K562 (cell line): Measurements from ENCODE around the gene CAGE1. TPM values are rescaled to one million over a fixed set of nuclear protein-coding genes. Genes with fewer than 3 reads are reported as not detected.
"Not testable (repeated sequence)": the region's sequence is repeated elsewhere in the genome, so short reads cannot be mapped to it uniquely, and the experiment has no call there.

Source experiments
- ATAC-seq: fragments of 200-7000 bp; cut with Tn5 transposase; 3 replicates; pipeline ENCODE4 v1.9.1; 2020; ENCODE audit warnings: moderate library complexity
- BruUV-seq: library from RNA; stranded (reverse); fragments of 400-500 nt; replicated peaks from 2 replicates; lab custom pipeline; 2021; lab: Mats Ljungman, UMichigan
- CTCF ChIA-PET: fragments of 300-600 bp; formaldehyde crosslinking; extraction: SDS; loops from one replicate; lab custom pipeline; 2021; ENCODE audit warnings: low intra/inter-chr PET ratio; lab: Yijun Ruan, JAX
- POLR2A ChIA-PET: fragments of 300-600, 350-650 bp; sonication (Branson Sonifier 250); formaldehyde crosslinking; extraction: SDS; loops from one replicate; lab custom pipeline; 2021; ENCODE audit warnings: antibody characterized with exemption, inconsistent platforms; lab: Yijun Ruan, JAX
- DNase-seq, 4 experiments: peaks; one replicate each; pipeline versions ENCODE4 v3.0.0 to v3.0.0-alpha.2; 2011 to 2018; ENCODE audit warnings: low spot score in 3 of 4, mixed read lengths in 3 of 4; ENCODE audit errors: extremely low read depth in 1 of 4
- FAIRE-seq: peaks from 2 replicates; lab custom pipeline; 2011; peaks lifted over from hg19 to GRCh38; lab: Jason Lieb, UNC
- H2AFZ ChIP-seq: 2 replicates; pipeline ENCODE4 v1.6.0; 2011; ENCODE audit warnings: low read depth, low read length, control low read depth, inconsistent platforms
- H3K27ac ChIP-seq: fragments of 200-600 bp; 3 replicates; pipeline ENCODE4 v1.8.0; 2011; ENCODE audit warnings: low read depth, mild to moderate bottlenecking, control low read depth, inconsistent platforms, low read length, moderate library complexity, mixed read lengths; ENCODE audit errors: extremely low read depth
- H3K27me3 ChIP-seq, 2 experiments: fragments of 300-600 bp in 1 of 2; 2 replicates in 1 of 2; 3 replicates in 1 of 2; pipeline versions ENCODE4 v1.6.0 to v1.8.0; 2011; ENCODE audit warnings: inconsistent platforms in 2 of 2, low read length in 2 of 2, mild to moderate bottlenecking in 1 of 2, mixed read lengths in 1 of 2, moderate library complexity in 1 of 2; ENCODE audit not compliant: control insufficient read depth in 2 of 2, insufficient read depth in 2 of 2
- H3K36me3 ChIP-seq: fragments of 300-600 bp; 3 replicates; pipeline ENCODE4 v1.8.0; 2011; ENCODE audit warnings: mild to moderate bottlenecking, low read length, inconsistent platforms; ENCODE audit not compliant: control insufficient read depth, insufficient read depth
- H3K4me1 ChIP-seq, 2 experiments: fragments of 200-600 bp in 1 of 2; replicated peaks in 1 of 2; 2 replicates in 1 of 2; 3 replicates in 1 of 2; pipeline versions ENCODE4 v1.5.1 to v1.8.0; 2011; ENCODE audit warnings: inconsistent platforms in 2 of 2, low read length in 2 of 2, mild to moderate bottlenecking in 1 of 2, mixed read lengths in 1 of 2, moderate library complexity in 1 of 2; ENCODE audit not compliant: control insufficient read depth in 2 of 2, insufficient read depth in 2 of 2
- H3K4me2 ChIP-seq: 2 replicates; pipeline ENCODE4 v1.6.1; 2011; ENCODE audit warnings: low read length, control low read depth, inconsistent platforms, mixed read lengths; ENCODE audit not compliant: insufficient read depth
- H3K4me3 ChIP-seq: fragments of 200-600 bp; sonication (generic), shearing (Covaris generic); 2 replicates; pipeline ENCODE4 v1.5.1; 2016; ENCODE audit warnings: control low read depth, inconsistent platforms
- H3K79me2 ChIP-seq: fragments of 200-600 bp; 3 replicates; pipeline ENCODE4 v1.8.0; 2011; ENCODE audit warnings: low read length, inconsistent platforms; ENCODE audit not compliant: control insufficient read depth, insufficient read depth
- H3K9ac ChIP-seq, 2 experiments: 2 replicates each; pipeline versions ENCODE4 v1.6.0 to v1.6.1; 2011; ENCODE audit warnings: low read depth in 2 of 2, low read length in 2 of 2, control low read depth in 1 of 2, inconsistent platforms in 1 of 2, mild to moderate bottlenecking in 1 of 2, mixed read lengths in 1 of 2; ENCODE audit not compliant: insufficient read depth in 1 of 2
- H3K9me1 ChIP-seq: one replicate; pipeline ENCODE4 v1.6.0; 2011; ENCODE audit warnings: inconsistent platforms, mild to moderate bottlenecking, low read length, moderate library complexity; ENCODE audit not compliant: control insufficient read depth, insufficient read depth
- H3K9me3 ChIP-seq: replicated peaks from 2 replicates; pipeline ENCODE4 v1.5.1; 2011; ENCODE audit warnings: low read depth, low read length, inconsistent platforms; ENCODE audit not compliant: control insufficient read depth, insufficient read depth
- H4K20me1 ChIP-seq: replicated peaks from 2 replicates; pipeline ENCODE4 v1.6.1; 2011; ENCODE audit warnings: low read length, inconsistent platforms, mixed read lengths; ENCODE audit not compliant: control insufficient read depth, insufficient read depth
- BRD9 ChIP-seq: fragments of 450-650 bp; IDR thresholded peaks from 2 replicates; pipeline ENCODE4 v1.6.1; 2018; ENCODE audit warnings: low read depth; ENCODE audit not compliant: partially characterized antibody
- BRF2 ChIP-seq: IDR thresholded peaks from 3 replicates; pipeline ENCODE4 v1.6.1; 2011; ENCODE audit warnings: borderline replicate concordance, mild to moderate bottlenecking; ENCODE audit not compliant: insufficient read length, insufficient read depth
- ESRRB ChIP-seq: fragments of 250-450 bp; sonication (Bioruptor Pico); IDR thresholded peaks from 2 replicates; pipeline ENCODE4 v1.5.0; 2020; ENCODE audit warnings: mild to moderate bottlenecking, moderate library complexity, borderline replicate concordance
- HNRNPUL1 ChIP-seq: fragments of 200-400 bp; formaldehyde crosslinking; IDR thresholded peaks from 2 replicates; pipeline ENCODE4 v1.6.1; 2017; ENCODE audit warnings: low read length
- NCOA2 ChIP-seq, 2 experiments: fragments of 450-650 bp; IDR thresholded peaks; 2 replicates each; pipeline ENCODE4 v1.6.1; 2018; ENCODE audit warnings: mild to moderate bottlenecking in 2 of 2, moderate library complexity in 1 of 2; ENCODE audit not compliant: partially characterized antibody in 2 of 2
- NFYB ChIP-seq: IDR thresholded peaks from 2 replicates; pipeline ENCODE4 v1.6.1; 2011; ENCODE audit warnings: mild to moderate bottlenecking, moderate library complexity; ENCODE audit not compliant: insufficient read length; ENCODE audit errors: extremely low read depth
- NR3C1 ChIP-seq: sonication (generic); formaldehyde crosslinking; IDR thresholded peaks from 2 replicates; pipeline ENCODE4 v1.8.1; 2022; ENCODE audit warnings: missing genetic modification reagents
- PTTG1 ChIP-seq: fragments of 450-650 bp; IDR thresholded peaks from 2 replicates; pipeline ENCODE4 v1.6.1; 2016; ENCODE audit warnings: low read depth, mild to moderate bottlenecking, missing genetic modification characterization, missing compliant biosample characterization
- SETDB1 ChIP-seq: IDR thresholded peaks from one replicate; pipeline ENCODE4 v1.6.1; 2012; ENCODE audit warnings: low read length, control low read depth, inconsistent platforms
- SMAD3 ChIP-seq: fragments of 450-650 bp; formaldehyde crosslinking; conservative IDR thresholded peaks from 2 replicates; pipeline ENCODE4 v1.4.0; 2020; ENCODE audit warnings: mild to moderate bottlenecking
- SREBF1 ChIP-seq: fragments of 150-350 bp; IDR thresholded peaks from 2 replicates; pipeline ENCODE4 v1.6.1; 2014; ENCODE audit warnings: antibody characterized with exemption, low read depth, low read length, borderline replicate concordance
- ZKSCAN3 ChIP-seq: fragments of 250-450 bp; sonication (Bioruptor Pico); IDR thresholded peaks from 2 replicates; pipeline ENCODE4 v1.4.0; 2020
- ZNF324 ChIP-seq: fragments of 250-450 bp; sonication (Bioruptor Pico); IDR thresholded peaks from 2 replicates; pipeline ENCODE4 v1.4.0; 2020; ENCODE audit warnings: mild to moderate bottlenecking
- ZNF561 ChIP-seq: fragments of 450-650 bp; formaldehyde crosslinking; conservative IDR thresholded peaks from 2 replicates; pipeline ENCODE4 v1.4.0; 2020; ENCODE audit warnings: mild to moderate bottlenecking, moderate library complexity
- ZSCAN29 ChIP-seq: fragments of 450-650 bp; IDR thresholded peaks from 2 replicates; pipeline ENCODE4 v1.6.1; 2017
- WGBS: fragments of 100-300 bp; shearing (Covaris generic); methylation state at CpG from one replicate; pipeline ENCODE4 v1.1.6; 2016; ENCODE audit warnings: low coverage, mixed read lengths; ENCODE audit not compliant: insufficient coverage; ENCODE audit errors: missing lambda C conversion rate; 5-methylcytosine and 5-hydroxymethylcytosine counted together
- in situ Hi-C: fragments of 300-500 bp; cut with MboI; formaldehyde crosslinking; loops from 4 replicates; pipeline ENCODE4 v1.15.0; 2018; ENCODE audit warnings: inconsistent platforms, mixed read lengths
- intact Hi-C: fragments of 100-400 bp; cut with micrococcal nuclease; formaldehyde crosslinking; loops from 2 replicates; pipeline ENCODE4 v1.14.2; 2022
- polyA plus RNA-seq, 8 experiments: library from polyadenylated mRNA; depleted of rRNA in 4 of 8; stranded (reverse) in 5 of 8; unstranded in 3 of 8; fragments of >200 nt; fragmentation: Nextera tagmentation in 2 of 8; fragmentation: Illumina TruSeq in 1 of 8; extraction: Ambion mirVana in 2 of 8; extraction: Trizol in 1 of 8; gene quantifications; 2 replicates each; pipeline versions ENCODE4 v1.2.1 to v1.2.3, GENCODE V29; 2011 to 2014; ENCODE audit warnings: inconsistent platforms in 1 of 8, missing spikeins in 1 of 8
- total RNA-seq, 7 experiments: library from RNA; depleted of rRNA in 6 of 7; stranded (reverse); fragments of >200 nt in 6 of 7; fragmentation: Illumina TruSeq in 2 of 7; extraction: Trizol in 2 of 7; gene quantifications; 2 replicates each; pipeline versions ENCODE4 v1.2.1 to v1.2.3, GENCODE V29; 2011 to 2021; ENCODE audit warnings: low replicate concordance in 1 of 7

The CAGE1 gene
- total and polyA plus RNA-seq, 9 of the 15 experiments (the other 6 are each of a cell fraction or from before 2014, with no cell fraction given), result 0.13 to 0.33 (median 0.18) TPM; not detected in 4

- in situ Hi-C loops, ATAC-seq, intact Hi-C loops, CTCF ChIA-PET, H3K4me2 ChIP-seq, H3K4me3 ChIP-seq, H4K20me1 ChIP-seq, DNase-seq, BruUV-seq, H3K27me3 ChIP-seq, FAIRE-seq, H3K9me1 ChIP-seq, H3K9ac ChIP-seq, H3K9me3 ChIP-seq, H3K27ac ChIP-seq, H3K36me3 ChIP-seq: not testable (repeated sequence)
- 80% methylated on average over 31 of the region's 34 CpGs for WGBS
- Histone ChIP-seq H3K4me1 (peaks cover 19 to 26% of the 10 kb centered on the region in 2 experiments; a peak in 4 of 5 replicates), H3K79me2 (peaks cover 27% of the 10 kb centered on the region), H2AFZ (peak overlapping the region; percentile 37)
- POLR2A ChIA-PET, result interaction anchor here (0.7 to 1.9 kb wide), 8 partner anchors 9 to 30 kb away, joined by 3 to 5 read pairs (median 3); no protein-coding TSS in a partner anchor
- TF ChIP-seq NFYB (peak; percentile 68), SREBF1 (0 out of 2 replicates have a peak, but pooled peaks have one; percentile 61)
Measured at GRCh38 chr6:7315087-7315947, 74.2 kb downstream of the CAGE1 start.

GRCh38 chr6:7314414-7314813, 75.1 kb downstream of the CAGE1 start:
- H3K9me3 ChIP-seq, result peaks cover 3% of the 10 kb centered on the region; the same call in 1 of the 2 replicates
- BruUV-seq, result no TSS peak
- no peak overlapping the region for H3K27ac ChIP-seq
- H3K36me3 ChIP-seq, result peaks cover 18% of the 10 kb centered on the region; the same call in 2 of the 3 replicates
- POLR2A ChIA-PET, result interaction anchor here (1.2 to 1.9 kb wide), 4 partner anchors 10 to 30 kb away, joined by 4 to 6 read pairs (median 5); no protein-coding TSS in a partner anchor
- H4K20me1 ChIP-seq, result no peaks in the 10 kb centered on the region; the same call in 1 of the 2 replicates
- CTCF ChIA-PET, result no interaction called here
- H3K27me3 ChIP-seq, result no peaks in the 10 kb centered on the region
- ATAC-seq, result no peak
- FAIRE-seq, result no peak
- in situ Hi-C loops, result no loop called here
- intact Hi-C loops, result no loop called here
- H3K4me2 ChIP-seq, result no peak overlapping the region
- DNase-seq, result no peak
- peak overlapping the region in 1 of 2 experiments; percentile 73; a peak in 1 of 4 replicates for H3K9ac ChIP-seq
- H3K4me3 ChIP-seq, result no peak overlapping the region
- no peaks in the 10 kb centered on the region for H3K9me1 ChIP-seq
- WGBS, result 93% methylated on average over 7 of the region's 7 CpGs
- H2AFZ ChIP-seq, result peak overlapping the region; percentile 90
- peaks cover 19 to 29% of the 10 kb centered on the region in 2 experiments; a peak in 4 of 5 replicates for H3K4me1 ChIP-seq
- peaks cover 36% of the 10 kb centered on the region for H3K79me2 ChIP-seq
- no peak for TF ChIP-seq ZKSCAN3 (CRISPR knock-in tag)
- TF ChIP-seq ESRRB (CRISPR knock-in tag), result no peak
- TF ChIP-seq ZNF324 (CRISPR knock-in tag), result no peak
- TF ChIP-seq SETDB1, result no peak
- TF ChIP-seq BRF2, result no peak
- no peak for TF ChIP-seq SMAD3
- TF ChIP-seq BRD9, result no peak
- no peak for TF ChIP-seq NR3C1 (CRISPR knock-in tag)
- TF ChIP-seq NCOA2 (IDR thresholded peaks at IDR 0.05; ENCODE audit: partially characterized antibody in 2 of 2), result no peak
- TF ChIP-seq ZSCAN29, result no peak
- TF ChIP-seq ZNF561 (CRISPR knock-in tag), result no peak
- no peak for TF ChIP-seq HNRNPUL1
- TF ChIP-seq PTTG1 (tag), result no peak
